Transverse colon (tissue), 3 donors: ENCODE data around the gene SLC22A25.

ENCODE experiments used
- CTCF ChIP-seq, 5 experiments: fragments of 200-600 bp in 3 of 5; fragments of 450-650 bp in 2 of 5; sonication (generic) in 3 of 5; IDR thresholded peaks; 1 replicate in 2 of 5; 2 replicates in 3 of 5; pipeline ENCODE4 v1.5.1; 2016 to 2017; ENCODE audit warnings: antibody characterized with exemption in 5 of 5, inconsistent platforms in 3 of 5, mild to moderate bottlenecking in 2 of 5, moderate library complexity in 1 of 5
- POLR2A ChIP-seq: fragments of 450-650 bp; IDR thresholded peaks from one replicate; pipeline ENCODE4 v1.6.1; 2016; ENCODE audit warnings: antibody characterized with exemption, mild to moderate bottlenecking, moderate library complexity

- TF ChIP-seq POLR2A (no peak), CTCF (IDR thresholded peaks at IDR 0.05) (no peak)
Measured at GRCh38 chr11:63237413-63237812, 6.0 kb downstream of the SLC22A25 start.
